Glomerular endothelial cell (primary cell): ENCODE results near the gene CAMTA1. TPM values are rescaled to one million over a fixed set of nuclear protein-coding genes. Genes with fewer than 3 reads are reported as not detected.

Experiments
- DNase-seq: peaks from one replicate; pipeline ENCODE4 v3.0.0-alpha.2; 2011; ENCODE audit warnings: low read depth, low spot score; ENCODE audit errors: extremely low read depth
- total RNA-seq: library from RNA; depleted of rRNA; stranded (reverse); fragments of >200 nt; gene quantifications from 2 replicates; pipeline ENCODE4 v1.2.3, GENCODE V29; 2015

The CAMTA1 gene
- total RNA-seq, 1 donor from 2014 or later: 111 TPM

GRCh38 chr1:7095343-7095964 is 310.2 kb downstream of the CAMTA1 start:
- DNase-seq: no peak

- DNase-seq: no peak
Measured at GRCh38 chr1:7097938-7098592, 312.8 kb downstream of the CAMTA1 start.

- DNase-seq: no peak
Measured at GRCh38 chr1:7098641-7099040, 313.4 kb downstream of the CAMTA1 start.

- DNase-seq: no peak
Measured at GRCh38 chr1:7100479-7100878, 315.2 kb downstream of the CAMTA1 start.

GRCh38 chr1:7101187-7101586 is 315.9 kb downstream of the CAMTA1 start:
- no peak for DNase-seq

- DNase-seq: no peak
Measured at GRCh38 chr1:7103361-7103782, 318.1 kb downstream of the CAMTA1 start.

GRCh38 chr1:7103874-7104273 is 318.6 kb downstream of the CAMTA1 start:
- DNase-seq: no peak

- no peak for DNase-seq
Measured at GRCh38 chr1:7104339-7104738, 319.1 kb downstream of the CAMTA1 start.

GRCh38 chr1:7105269-7105668 is 320.0 kb downstream of the CAMTA1 start:
- DNase-seq: no peak

GRCh38 chr1:7106442-7107108 is 321.3 kb downstream of the CAMTA1 start:
- DNase-seq: no peak

GRCh38 chr1:7107109-7107830 is 322.0 kb downstream of the CAMTA1 start:
- no peak for DNase-seq

GRCh38 chr1:7108251-7108650 is 323.0 kb downstream of the CAMTA1 start:
- DNase-seq: no peak

GRCh38 chr1:7109901-7110300 is 324.6 kb downstream of the CAMTA1 start:
- DNase-seq: no peak

- DNase-seq: no peak
Measured at GRCh38 chr1:7110321-7110720, 325.1 kb downstream of the CAMTA1 start.

- DNase-seq: no peak
Measured at GRCh38 chr1:7111853-7112252, 326.6 kb downstream of the CAMTA1 start.

GRCh38 chr1:7113136-7113535 is 327.9 kb downstream of the CAMTA1 start:
- no peak for DNase-seq

GRCh38 chr1:7113822-7114221 is 328.6 kb downstream of the CAMTA1 start:
- DNase-seq: no peak

- no peak for DNase-seq
Measured at GRCh38 chr1:7116001-7116400, 330.7 kb downstream of the CAMTA1 start.

GRCh38 chr1:7117399-7118281 is 332.4 kb downstream of the CAMTA1 start:
- no peak for DNase-seq

- DNase-seq: no peak
Measured at GRCh38 chr1:7119156-7119555, 333.9 kb downstream of the CAMTA1 start.
